ENCODE data around the gene NR6A1.

GRCh38 chr9:124645274-124645673 lies 125.8 kb downstream of the NR6A1 start:
- TF ChIP-seq, protein P1, sequence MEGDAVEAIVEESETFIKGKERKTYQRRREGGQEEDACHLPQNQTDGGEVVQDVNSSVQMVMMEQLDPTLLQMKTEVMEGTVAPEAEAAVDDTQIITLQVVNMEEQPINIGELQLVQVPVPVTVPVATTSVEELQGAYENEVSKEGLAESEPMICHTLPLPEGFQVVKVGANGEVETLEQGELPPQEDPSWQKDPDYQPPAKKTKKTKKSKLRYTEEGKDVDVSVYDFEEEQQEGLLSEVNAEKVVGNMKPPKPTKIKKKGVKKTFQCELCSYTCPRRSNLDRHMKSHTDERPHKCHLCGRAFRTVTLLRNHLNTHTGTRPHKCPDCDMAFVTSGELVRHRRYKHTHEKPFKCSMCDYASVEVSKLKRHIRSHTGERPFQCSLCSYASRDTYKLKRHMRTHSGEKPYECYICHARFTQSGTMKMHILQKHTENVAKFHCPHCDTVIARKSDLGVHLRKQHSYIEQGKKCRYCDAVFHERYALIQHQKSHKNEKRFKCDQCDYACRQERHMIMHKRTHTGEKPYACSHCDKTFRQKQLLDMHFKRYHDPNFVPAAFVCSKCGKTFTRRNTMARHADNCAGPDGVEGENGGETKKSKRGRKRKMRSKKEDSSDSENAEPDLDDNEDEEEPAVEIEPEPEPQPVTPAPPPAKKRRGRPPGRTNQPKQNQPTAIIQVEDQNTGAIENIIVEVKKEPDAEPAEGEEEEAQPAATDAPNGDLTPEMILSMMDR (IDR thresholded peaks at IDR 0.05; ENCODE audit: insufficient read depth, low read length) = no peak
- TF ChIP-seq, protein P2, sequence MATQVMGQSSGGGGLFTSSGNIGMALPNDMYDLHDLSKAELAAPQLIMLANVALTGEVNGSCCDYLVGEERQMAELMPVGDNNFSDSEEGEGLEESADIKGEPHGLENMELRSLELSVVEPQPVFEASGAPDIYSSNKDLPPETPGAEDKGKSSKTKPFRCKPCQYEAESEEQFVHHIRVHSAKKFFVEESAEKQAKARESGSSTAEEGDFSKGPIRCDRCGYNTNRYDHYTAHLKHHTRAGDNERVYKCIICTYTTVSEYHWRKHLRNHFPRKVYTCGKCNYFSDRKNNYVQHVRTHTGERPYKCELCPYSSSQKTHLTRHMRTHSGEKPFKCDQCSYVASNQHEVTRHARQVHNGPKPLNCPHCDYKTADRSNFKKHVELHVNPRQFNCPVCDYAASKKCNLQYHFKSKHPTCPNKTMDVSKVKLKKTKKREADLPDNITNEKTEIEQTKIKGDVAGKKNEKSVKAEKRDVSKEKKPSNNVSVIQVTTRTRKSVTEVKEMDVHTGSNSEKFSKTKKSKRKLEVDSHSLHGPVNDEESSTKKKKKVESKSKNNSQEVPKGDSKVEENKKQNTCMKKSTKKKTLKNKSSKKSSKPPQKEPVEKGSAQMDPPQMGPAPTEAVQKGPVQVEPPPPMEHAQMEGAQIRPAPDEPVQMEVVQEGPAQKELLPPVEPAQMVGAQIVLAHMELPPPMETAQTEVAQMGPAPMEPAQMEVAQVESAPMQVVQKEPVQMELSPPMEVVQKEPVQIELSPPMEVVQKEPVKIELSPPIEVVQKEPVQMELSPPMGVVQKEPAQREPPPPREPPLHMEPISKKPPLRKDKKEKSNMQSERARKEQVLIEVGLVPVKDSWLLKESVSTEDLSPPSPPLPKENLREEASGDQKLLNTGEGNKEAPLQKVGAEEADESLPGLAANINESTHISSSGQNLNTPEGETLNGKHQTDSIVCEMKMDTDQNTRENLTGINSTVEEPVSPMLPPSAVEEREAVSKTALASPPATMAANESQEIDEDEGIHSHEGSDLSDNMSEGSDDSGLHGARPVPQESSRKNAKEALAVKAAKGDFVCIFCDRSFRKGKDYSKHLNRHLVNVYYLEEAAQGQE (IDR thresholded peaks at IDR 0.05; ENCODE audit: insufficient replicate concordance, low read depth) = no peak

All from HL-60 (cell line).